ENCODE results near the gene TMEM217. TPM values are rescaled to one million over a fixed set of nuclear protein-coding genes. Genes with fewer than 3 reads are reported as not detected.

TMEM217 gene
- total and polyA plus RNA-seq, 2 of the 8 experiments (the other 6 are each of a cell fraction or from before 2014, with no cell fraction given) = 0.60 to 1.1 TPM

GRCh38 chr6:37169496-37170272, 88.3 kb downstream of the TMEM217 start, which contains the start of gene PIM1 (continued):
- TF ChIP-seq JUND (IDR thresholded peaks at IDR 0.05; ENCODE audit: low read length) = no peak
- no peak for TF ChIP-seq SIRT6 (IDR thresholded peaks at IDR 0.05; ENCODE audit: low read length)
- no peak for TF ChIP-seq CBX5 (IDR thresholded peaks at IDR 0.05; ENCODE audit: low read depth, low read length)
- TF ChIP-seq GABPA (IDR thresholded peaks at IDR 0.05; ENCODE audit: borderline replicate concordance, insufficient read depth, low read length) = no peak
- TF ChIP-seq HDAC6 (IDR thresholded peaks at IDR 0.05; ENCODE audit: low read depth, low read length) = no peak
- peak; percentile 75 for TF ChIP-seq CHD2 (IDR thresholded peaks at IDR 0.05; ENCODE audit: low read length)
- no peak for TF ChIP-seq BCL11A (IDR thresholded peaks at IDR 0.05; ENCODE audit: low read depth in 2 of 2, low read length in 2 of 2)
- TF ChIP-seq ATF2 (IDR thresholded peaks at IDR 0.05; ENCODE audit: low read length) = no peak
- TF ChIP-seq RXRA (IDR thresholded peaks at IDR 0.05; ENCODE audit: insufficient read depth, low read depth, low read length) = 0 out of 2 replicates have a peak, but pooled peaks have one; percentile 34
- no peak for TF ChIP-seq BRCA1 (IDR thresholded peaks at IDR 0.05; ENCODE audit: low read depth, low read length)
- no peak for TF ChIP-seq SUZ12 (IDR thresholded peaks at IDR 0.05; ENCODE audit: low read length)
